ENCODE measurements around the gene MORN4.

MORN4 gene

DNA sequence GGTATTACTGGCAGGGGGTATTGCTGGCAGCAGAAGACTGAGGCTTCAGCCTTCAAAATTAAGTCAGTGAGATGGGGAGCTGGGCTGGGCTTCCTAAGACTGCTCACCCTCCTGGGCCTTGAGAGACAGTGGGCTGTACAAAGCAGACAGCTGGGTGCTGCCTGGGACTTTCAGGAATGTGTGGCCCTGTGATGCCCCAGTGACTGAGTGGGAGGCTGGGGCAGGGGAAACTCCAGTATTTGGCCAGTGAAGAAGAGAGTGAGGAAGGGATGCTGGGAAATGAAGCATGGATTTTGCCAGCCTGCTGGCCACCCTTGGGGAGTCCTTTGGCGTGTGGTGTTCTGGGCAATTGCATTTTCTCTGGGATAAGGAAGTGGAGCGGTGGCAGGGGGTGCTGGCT, 60.3 kb downstream of the MORN4 start:
- peak; percentile 29 for DNase-seq (ENCODE audit: low read depth)

DNA sequence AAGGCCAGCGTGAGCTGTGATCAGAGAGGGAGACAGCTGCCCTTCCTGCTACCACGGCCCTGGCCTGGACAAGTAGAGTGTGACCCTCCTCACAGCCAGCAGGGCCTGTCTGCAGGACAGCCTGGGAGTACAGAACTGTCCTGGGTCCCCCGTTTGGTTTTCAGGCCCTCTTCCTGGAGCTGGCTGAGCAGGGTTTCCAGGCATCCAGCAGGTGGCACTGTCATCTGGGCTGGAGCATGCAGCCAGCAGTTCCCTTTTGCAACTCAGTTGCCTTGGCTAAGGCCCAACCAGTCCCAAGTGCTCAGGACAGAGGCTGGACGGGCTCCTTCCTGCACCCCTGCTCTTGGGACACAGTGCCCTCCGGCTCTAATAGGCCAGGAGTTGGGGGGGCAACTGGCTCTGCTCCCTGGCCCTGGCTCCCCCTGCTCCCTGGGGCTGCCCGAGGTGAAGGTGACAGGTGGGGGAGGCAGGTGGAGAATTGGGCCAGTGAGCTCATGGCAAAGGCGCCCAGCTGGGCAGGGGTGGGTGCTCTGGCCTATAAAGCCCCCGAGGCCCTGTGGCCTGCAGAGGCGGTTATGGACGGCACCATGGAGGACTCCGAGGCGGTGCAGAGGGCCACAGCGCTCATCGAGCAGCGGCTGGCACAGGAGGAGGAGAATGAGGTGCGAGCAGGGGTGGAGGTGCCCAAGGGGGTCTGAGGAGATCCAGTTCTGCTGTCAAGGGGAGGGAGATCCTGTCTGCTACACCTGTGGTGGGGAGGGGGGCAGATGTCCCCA, 60.9 kb downstream of the MORN4 start, which contains the start of gene ANKRD2:
Gene ANKRD2 (plus strand): TSS at position 566 of the 776 bp plus-strand sequence. CDS start 10 bp downstream, at position 576.
- DNase-seq (ENCODE audit: low read depth), result peak; percentile 78

DNA sequence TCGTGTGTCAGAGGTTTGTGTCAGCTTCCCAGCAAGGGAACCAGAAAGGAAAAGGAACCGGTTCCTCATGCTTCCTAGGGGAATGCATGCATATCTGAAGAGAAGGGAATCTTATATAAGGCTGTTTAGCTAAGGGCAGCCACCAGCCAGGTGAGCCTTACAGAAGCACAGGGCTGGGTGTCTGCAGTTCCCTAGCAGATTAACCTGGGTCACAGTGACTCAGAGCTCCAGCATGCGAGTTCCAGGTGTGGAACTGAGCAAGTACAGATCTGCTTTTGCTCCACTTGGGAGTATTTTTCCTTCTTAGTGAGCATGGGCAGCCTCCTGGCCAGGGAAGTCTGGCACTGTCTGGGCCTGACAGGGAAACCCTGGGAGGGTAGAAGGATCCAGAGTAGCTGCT, 61.7 kb downstream of the MORN4 start:
- DNase-seq (ENCODE audit: low read depth), result no peak

DNA sequence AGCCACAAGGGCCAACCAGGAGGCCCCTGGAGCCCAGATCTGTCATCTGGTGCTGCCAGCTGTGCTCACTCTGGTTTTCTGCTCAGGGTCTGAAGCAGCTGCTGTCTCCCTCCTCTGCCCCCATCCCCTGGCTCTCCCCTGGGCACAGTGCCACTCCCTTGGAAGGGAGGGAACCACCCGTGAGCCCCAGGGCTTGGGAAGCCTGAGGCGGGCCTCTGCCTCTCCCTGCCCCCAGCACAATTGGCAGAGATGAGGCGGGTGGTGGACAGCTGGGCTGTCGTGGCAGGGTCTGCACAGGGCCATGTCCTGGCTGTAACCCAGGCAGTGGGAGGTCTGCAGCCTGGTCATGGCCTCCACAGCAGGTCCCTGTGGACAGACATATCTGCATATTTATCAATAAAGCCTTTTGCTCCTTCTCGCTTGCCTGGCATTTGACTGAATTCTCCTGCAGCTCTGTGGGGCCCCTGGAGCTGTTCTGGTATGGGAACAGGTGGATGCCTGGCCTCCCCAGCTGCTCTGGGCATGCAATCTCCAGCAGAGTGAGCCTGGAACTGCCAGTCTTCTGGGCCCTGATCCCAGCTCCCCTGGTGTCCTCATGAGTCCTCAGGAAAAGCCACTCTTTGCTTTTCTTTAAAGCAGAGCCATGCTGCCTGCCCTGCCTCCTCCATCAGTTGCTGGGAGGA, 62.4 kb downstream of the MORN4 start:
- DNase-seq (ENCODE audit: low read depth), result no peak

DNA sequence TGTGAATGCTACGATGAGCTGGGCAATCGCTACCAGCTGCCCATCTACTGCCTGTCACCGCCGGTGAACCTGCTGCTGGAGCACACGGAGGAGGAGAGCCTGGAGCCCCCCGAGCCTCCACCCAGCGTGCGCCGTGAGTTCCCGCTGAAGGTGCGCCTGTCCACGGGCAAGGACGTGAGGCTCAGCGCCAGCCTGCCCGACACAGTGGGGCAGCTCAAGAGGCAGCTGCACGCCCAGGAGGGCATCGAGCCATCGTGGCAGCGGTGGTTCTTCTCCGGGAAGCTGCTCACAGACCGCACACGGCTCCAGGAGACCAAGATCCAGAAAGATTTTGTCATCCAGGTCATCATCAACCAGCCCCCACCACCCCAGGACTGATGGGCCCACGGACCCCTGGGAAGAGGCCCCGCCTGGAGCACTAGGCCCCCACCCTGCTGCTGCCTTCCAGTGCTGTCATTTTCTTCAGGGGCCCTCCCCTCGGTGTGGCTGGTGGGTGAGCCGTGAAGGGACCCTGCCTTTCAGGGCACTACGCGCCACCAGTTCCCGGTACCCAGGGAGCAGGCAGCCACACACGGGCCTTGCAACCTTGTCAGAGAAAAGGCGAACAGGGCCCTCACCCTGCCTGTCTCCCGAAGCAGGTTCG, 63.0 kb downstream of the MORN4 start:
- DNase-seq (ENCODE audit: low read depth), result no peak

DNA sequence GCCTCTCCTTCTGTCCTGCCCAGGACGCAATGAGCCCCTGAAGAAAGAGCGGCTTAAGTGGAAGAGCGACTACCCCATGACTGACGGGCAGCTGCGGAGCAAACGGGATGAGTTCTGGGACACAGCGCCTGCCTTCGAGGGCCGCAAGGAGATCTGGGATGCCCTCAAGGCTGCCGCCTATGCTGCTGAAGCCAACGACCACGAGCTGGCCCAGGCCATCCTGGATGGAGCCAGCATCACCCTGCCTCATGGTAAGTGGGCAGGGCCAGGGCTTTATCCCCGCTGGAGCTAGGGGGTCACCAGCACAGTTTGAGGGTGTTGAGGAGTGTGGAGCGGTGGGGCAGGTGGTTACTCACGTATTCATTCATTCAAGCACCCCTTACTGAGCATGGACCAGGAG, 65.4 kb downstream of the MORN4 start:
- no peak for DNase-seq (ENCODE audit: low read depth)

DNA sequence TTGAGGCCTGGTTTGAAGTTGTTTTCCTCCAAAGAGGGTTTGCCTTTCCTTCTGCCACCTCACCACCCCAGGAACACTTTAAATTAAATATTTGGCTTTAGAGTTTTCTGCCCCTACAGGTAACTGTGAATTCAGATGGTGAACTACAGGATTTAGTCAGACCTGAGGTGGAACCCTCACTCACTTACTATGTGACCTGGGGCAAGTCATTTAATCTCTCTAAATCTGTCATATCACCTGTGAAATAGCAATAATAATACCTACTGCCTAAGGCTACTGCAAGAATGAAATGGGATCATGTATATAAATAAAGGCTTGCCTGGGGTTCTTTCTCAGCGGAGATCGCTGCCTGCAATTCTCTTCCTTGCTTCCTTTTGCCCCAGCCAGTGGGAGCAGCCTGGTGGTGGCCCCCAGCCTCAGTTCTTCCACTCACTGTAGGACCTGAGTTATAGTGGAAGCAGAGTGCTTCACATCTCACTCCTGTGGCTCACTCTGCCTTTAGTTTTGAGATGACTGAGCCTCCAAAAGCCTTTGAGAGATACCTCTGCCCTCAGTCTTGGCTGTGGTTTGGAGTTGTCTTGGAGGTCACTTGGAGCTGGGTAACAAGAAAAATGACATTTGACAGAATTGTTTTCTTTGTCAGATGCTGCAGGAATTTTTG, 66.8 kb downstream of the MORN4 start:
- no peak for DNase-seq (ENCODE audit: low read depth)

DNA sequence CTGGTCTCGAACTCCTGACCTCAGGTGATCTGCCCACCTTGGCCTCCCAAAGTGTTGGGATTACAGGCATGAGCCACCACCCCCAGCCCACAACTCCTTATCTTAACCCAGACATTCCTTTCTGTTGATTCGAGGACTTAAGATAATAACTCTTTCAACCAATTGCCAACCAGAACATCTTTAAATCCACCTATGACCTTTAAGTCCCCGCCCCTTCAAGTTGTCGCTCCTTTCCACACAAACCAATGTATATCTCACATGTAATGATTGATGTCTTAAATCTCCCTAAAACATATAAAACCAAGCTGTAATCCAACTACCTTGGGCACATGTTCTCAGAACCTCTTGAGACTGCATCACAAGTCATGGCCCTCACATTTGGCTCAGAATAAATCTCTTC, 68.5 kb downstream of the MORN4 start:
- peak; percentile 33 for DNase-seq (ENCODE audit: low read depth)

Measured in iris pigment epithelial cell (primary cell).